Sigmoid colon (tissue), 7 donors: Measurements from ENCODE around the gene DAO. TPM values are rescaled to one million over a fixed set of nuclear protein-coding genes. Genes with fewer than 3 reads are reported as not detected.

Experiments used
- DNase-seq: peaks from one replicate; pipeline ENCODE4 v3.0.0-alpha.2; 2019
- H3K27ac ChIP-seq, 4 donors: fragments of 200-600 bp; sonication (generic); one replicate each; pipeline ENCODE4 v1.5.1; 2016 to 2019; ENCODE audit warnings: mild to moderate bottlenecking in 1 of 4
- H3K27me3 ChIP-seq, 3 donors: fragments of 200-600 bp; sonication (generic); one replicate each; pipeline ENCODE4 v1.5.1; 2019; ENCODE audit warnings: mild to moderate bottlenecking in 1 of 3
- H3K36me3 ChIP-seq, 4 donors: fragments of 200-600 bp; sonication (generic); one replicate each; pipeline ENCODE4 v1.5.1; 2016 to 2019
- H3K4me1 ChIP-seq, 4 donors: fragments of 200-600 bp; sonication (generic); one replicate each; pipeline ENCODE4 v1.5.1; 2017 to 2019
- H3K4me3 ChIP-seq, 4 donors: fragments of 200-600 bp; sonication (generic); one replicate each; pipeline ENCODE4 v1.5.1; 2017 to 2019; ENCODE audit warnings: mild to moderate bottlenecking in 2 of 4, moderate library complexity in 1 of 4
- H3K9me3 ChIP-seq, 4 donors: fragments of 200-600 bp in 3 of 4; sonication (generic) in 3 of 4; one replicate each; pipeline versions ENCODE4 v1.5.1 to v1.6.1; 2013 to 2019
- CTCF ChIP-seq, 4 experiments: fragments of 450-650 bp in 3 of 4; fragments of 200-600 bp in 1 of 4; IDR thresholded peaks; one replicate each; pipeline ENCODE4 v1.5.1; 2016 to 2019; ENCODE audit warnings: antibody characterized with exemption in 4 of 4, mild to moderate bottlenecking in 3 of 4, moderate library complexity in 2 of 4
- EP300 ChIP-seq, 4 donors: sonication (generic); formaldehyde crosslinking; IDR thresholded peaks; one replicate each; pipeline ENCODE4 v1.6.1; 2017; ENCODE audit warnings: antibody characterized with exemption in 4 of 4
- POLR2A ChIP-seq, 2 donors: fragments of 450-650 bp; IDR thresholded peaks; one replicate each; pipeline ENCODE4 v1.6.1; 2016; ENCODE audit warnings: antibody characterized with exemption in 2 of 2, mild to moderate bottlenecking in 2 of 2, moderate library complexity in 2 of 2
- POLR2AphosphoS5 ChIP-seq, 4 donors: sonication (generic); formaldehyde crosslinking; IDR thresholded peaks; one replicate each; pipeline ENCODE4 v1.6.1; 2017; ENCODE audit warnings: antibody characterized with exemption in 4 of 4
- WGBS, 2 donors: extraction: QIAGEN DNeasy Blood & Tissue Kit; methylation state at CpG; one replicate each; pipeline ENCODE4 v1.1.7; 2013; 5-methylcytosine and 5-hydroxymethylcytosine counted together
- intact Hi-C: fragments of 100-400 bp; cut with DNase I; formaldehyde crosslinking; loops from one replicate; pipeline ENCODE4 v1.15.1; 2023
- polyA plus RNA-seq, 3 donors: library from polyadenylated mRNA; stranded (reverse); fragments of 200-250 nt; gene quantifications; one replicate each; pipeline ENCODE4 v1.2.3, GENCODE V29; 2013
- total RNA-seq, 4 donors: library from RNA; depleted of rRNA; stranded (reverse); fragments of >200 nt; gene quantifications; one replicate each; pipeline ENCODE4 v1.1.0, GENCODE V29; 2016
- donor health status: healthy with polysubstance abuse.
- donor health status: Bipolar disorder and iron deficiency.
- donor health status: healthy.

DAO gene
- total and polyA plus RNA-seq, 7 donors: 1.0 to 9.0 (median 4.2) TPM; not detected in 4

GRCh38 chr12:108868781-108869180 lies 11.1 kb upstream of the DAO start:
- Histone ChIP-seq H3K27ac (no peak overlapping the region), H3K27me3 (no peaks in the 10 kb centered on the region), H3K4me3 (no peak overlapping the region), H3K9me3 (no peaks in the 10 kb centered on the region), H3K36me3 (no peaks in the 10 kb centered on the region), H3K4me1 (no peaks in the 10 kb centered on the region)
- TF ChIP-seq POLR2A (IDR thresholded peaks at IDR 0.05) (no peak), EP300 (IDR thresholded peaks at IDR 0.05) (no peak), POLR2AphosphoS5 (IDR thresholded peaks at IDR 0.05) (no peak), CTCF (IDR thresholded peaks at IDR 0.05) (no peak)
- DNase-seq: no peak
- intact Hi-C loops: no loop called here
- 89 to 95% methylated on average over 4 of the region's 4 CpGs for WGBS, 2 donors

DNA sequence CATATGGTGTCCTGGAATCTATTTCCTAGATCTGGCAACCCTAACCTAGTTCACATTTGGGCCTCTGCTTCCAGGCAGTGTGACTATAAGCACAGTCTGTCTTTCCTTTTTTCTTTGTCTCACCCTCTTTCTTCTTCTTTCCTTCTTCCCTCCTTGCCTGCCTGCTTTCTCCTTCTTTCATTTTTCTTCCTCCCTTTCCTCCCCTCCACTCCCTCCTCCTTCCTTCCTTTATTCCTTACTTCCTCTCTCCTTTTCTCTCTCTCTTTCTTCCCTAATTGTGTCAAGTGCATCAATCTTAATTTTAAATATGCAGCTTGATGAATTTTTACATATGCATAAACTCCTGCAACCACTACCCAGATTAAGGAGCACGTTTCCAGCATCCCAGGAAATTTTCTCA lies 4.6 kb upstream of the DAO start:
- intact Hi-C loops: no loop called here
- no peaks in the 10 kb centered on the region for H3K4me1 ChIP-seq
- no peaks in the 10 kb centered on the region for H3K36me3 ChIP-seq
- H3K9me3 ChIP-seq: no peaks in the 10 kb centered on the region
- no peak overlapping the region for H3K4me3 ChIP-seq
- no peak for TF ChIP-seq POLR2A (IDR thresholded peaks at IDR 0.05)
- TF ChIP-seq EP300 (IDR thresholded peaks at IDR 0.05): no peak
- no peak for TF ChIP-seq POLR2AphosphoS5 (IDR thresholded peaks at IDR 0.05)
- no peak for TF ChIP-seq CTCF (IDR thresholded peaks at IDR 0.05)
- H3K27ac ChIP-seq: no peak overlapping the region
- no peaks in the 10 kb centered on the region for H3K27me3 ChIP-seq
- WGBS, 2 donors: 18 to 50% methylated on average over 1 of the region's 1 CpG
- DNase-seq: no peak

DNA sequence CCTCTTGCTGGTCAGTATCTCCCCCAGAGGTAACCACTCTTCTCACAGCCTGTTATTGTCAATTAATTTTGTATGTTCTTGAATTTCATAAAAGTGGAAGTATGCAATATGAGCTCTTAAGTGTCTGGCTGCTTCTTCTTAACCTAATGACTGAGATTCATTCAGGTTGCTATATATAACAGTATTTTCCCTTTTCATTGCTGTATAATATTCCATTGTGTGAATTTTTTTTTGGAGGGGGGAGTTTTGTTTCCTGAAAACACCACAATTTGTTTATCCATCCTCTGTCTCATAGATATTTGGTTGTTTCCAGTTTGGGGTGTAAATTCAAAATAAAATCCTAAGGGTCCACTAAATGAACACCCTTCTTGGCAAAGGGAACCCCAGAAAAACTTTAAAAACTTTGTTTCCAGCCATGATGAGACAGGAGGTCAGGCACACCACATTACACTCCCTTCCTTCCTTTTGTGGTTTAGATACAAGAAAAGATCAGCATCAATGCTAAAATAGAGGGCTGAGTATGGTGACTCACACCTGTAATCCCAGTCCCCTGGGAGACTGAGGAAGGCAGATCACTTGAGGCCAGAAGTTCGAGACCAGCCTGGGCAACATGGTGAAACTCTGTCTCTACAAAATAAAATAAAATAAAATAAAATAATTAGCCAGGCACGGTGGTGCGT lies 4.1 kb upstream of the DAO start:
- intact Hi-C loops: no loop called here
- H3K9me3 ChIP-seq: no peaks in the 10 kb centered on the region
- TF ChIP-seq CTCF (IDR thresholded peaks at IDR 0.05) (no peak), POLR2AphosphoS5 (IDR thresholded peaks at IDR 0.05) (no peak), POLR2A (IDR thresholded peaks at IDR 0.05) (no peak), EP300 (IDR thresholded peaks at IDR 0.05) (no peak)
- no peak for DNase-seq
- no peaks in the 10 kb centered on the region for H3K27me3 ChIP-seq
- no peaks in the 10 kb centered on the region for H3K4me1 ChIP-seq
- 78 to 82% methylated on average over 3 of the region's 3 CpGs for WGBS, 2 donors
- no peaks in the 10 kb centered on the region for H3K36me3 ChIP-seq
- H3K4me3 ChIP-seq: no peak overlapping the region
- H3K27ac ChIP-seq: no peak overlapping the region

DNA sequence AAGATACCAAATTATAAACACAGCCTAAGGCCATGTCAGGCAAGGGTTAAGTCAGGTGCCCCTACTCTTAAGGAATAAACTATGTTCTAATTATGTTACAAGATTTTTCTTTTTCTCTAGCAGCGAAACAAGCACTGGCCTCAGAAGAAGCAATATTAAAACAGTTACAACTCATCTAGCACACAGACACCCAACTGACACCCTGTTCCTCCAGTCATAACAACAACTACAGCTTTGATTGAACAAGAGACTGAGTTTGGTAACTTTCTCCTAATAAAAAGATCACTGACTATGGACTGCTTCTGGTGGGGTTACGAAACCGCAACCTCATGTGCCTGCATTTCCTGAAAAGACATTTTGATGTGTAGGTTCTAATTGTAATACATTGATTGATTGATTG lies 3.3 kb upstream of the DAO start:
- intact Hi-C loops: no loop called here

More for the DNA sequence above, 3.3 kb upstream of the DAO start:
- no peaks in the 10 kb centered on the region for H3K9me3 ChIP-seq
- DNase-seq: no peak
- WGBS, 2 donors: 91 to 93% methylated on average over 3 of the region's 3 CpGs
- no peaks in the 10 kb centered on the region for H3K4me1 ChIP-seq
- no peak overlapping the region for H3K4me3 ChIP-seq
- H3K27me3 ChIP-seq: no peaks in the 10 kb centered on the region
- no peak for TF ChIP-seq POLR2AphosphoS5 (IDR thresholded peaks at IDR 0.05)
- TF ChIP-seq CTCF (IDR thresholded peaks at IDR 0.05): no peak
- no peak for TF ChIP-seq EP300 (IDR thresholded peaks at IDR 0.05)
- no peak for TF ChIP-seq POLR2A (IDR thresholded peaks at IDR 0.05)
- H3K27ac ChIP-seq: no peak overlapping the region
- H3K36me3 ChIP-seq: no peaks in the 10 kb centered on the region
